K562 (cell line): ENCODE data around the gene PLPPR4.

Experiments
- ATF2 ChIP-seq: sonication (generic); formaldehyde crosslinking; IDR thresholded peaks from 2 replicates; pipeline ENCODE4 v1.8.1; 2022; ENCODE audit warnings: missing genetic modification reagents
- E4F1 ChIP-seq: fragments of 250-450 bp; sonication (Bioruptor Pico); IDR thresholded peaks from 2 replicates; pipeline ENCODE4 v1.5.0; 2021; ENCODE audit warnings: mild to moderate bottlenecking, borderline replicate concordance
- FOXA3 ChIP-seq, 2 experiments: fragments of 450-650 bp in 1 of 2; sonication (generic) in 1 of 2; formaldehyde crosslinking; IDR thresholded peaks in 1 of 2; conservative IDR thresholded peaks in 1 of 2; 2 replicates each; pipeline versions ENCODE4 v1.4.0 to v1.8.0; 2020 to 2022; ENCODE audit warnings: mild to moderate bottlenecking in 2 of 2, missing genetic modification reagents in 1 of 2
- MNT ChIP-seq, 2 experiments: fragments of 450-650 bp; conservative IDR thresholded peaks; 2 replicates each; pipeline ENCODE4 v1.6.1; 2017; ENCODE audit warnings: mild to moderate bottlenecking in 2 of 2, moderate library complexity in 2 of 2
- NFYB ChIP-seq: IDR thresholded peaks from 2 replicates; pipeline ENCODE4 v1.6.1; 2011; ENCODE audit warnings: mild to moderate bottlenecking, moderate library complexity; ENCODE audit not compliant: insufficient read length; ENCODE audit errors: extremely low read depth
- NR2C2 ChIP-seq, 2 experiments: fragments of 200-800 bp in 1 of 2; sonication (Bioruptor generic) in 1 of 2; sonication (generic) in 1 of 2; formaldehyde crosslinking in 1 of 2; IDR thresholded peaks; 2 replicates each; pipeline versions ENCODE4 v1.6.1 to v1.8.0; 2016 to 2022; ENCODE audit warnings: mild to moderate bottlenecking in 1 of 2, missing compliant biosample characterization in 1 of 2, missing genetic modification characterization in 1 of 2, missing genetic modification reagents in 1 of 2
- RCOR1 ChIP-seq, 2 experiments: IDR thresholded peaks; 2 replicates each; pipeline ENCODE4 v1.6.1; 2012; ENCODE audit warnings: low read depth in 2 of 2, low read length in 2 of 2, borderline replicate concordance in 1 of 2, improper control_type of control experiment in 1 of 2
- RFX7 ChIP-seq: fragments of 250-450 bp; sonication (Bioruptor Pico); IDR thresholded peaks from 2 replicates; pipeline ENCODE4 v1.5.1; 2021; ENCODE audit warnings: mild to moderate bottlenecking
- YY1 ChIP-seq, 3 experiments: IDR thresholded peaks; 2 replicates each; pipeline ENCODE4 v1.6.1; 2011; ENCODE audit warnings: low read length in 2 of 3, mild to moderate bottlenecking in 2 of 3, moderate library complexity in 2 of 3, borderline replicate concordance in 1 of 3, control low read depth in 1 of 3, low read depth in 1 of 3; ENCODE audit not compliant: insufficient read depth in 3 of 3, insufficient replicate concordance in 2 of 3, control insufficient read depth in 1 of 3, insufficient read length in 1 of 3; ENCODE audit errors: extremely low read depth in 1 of 3
- TF ChIP-seq, protein P1 (sequence below): sonication (generic); formaldehyde crosslinking; IDR thresholded peaks from 2 replicates; pipeline ENCODE4 v1.8.1; 2022; ENCODE audit warnings: missing genetic modification reagents

DNA sequence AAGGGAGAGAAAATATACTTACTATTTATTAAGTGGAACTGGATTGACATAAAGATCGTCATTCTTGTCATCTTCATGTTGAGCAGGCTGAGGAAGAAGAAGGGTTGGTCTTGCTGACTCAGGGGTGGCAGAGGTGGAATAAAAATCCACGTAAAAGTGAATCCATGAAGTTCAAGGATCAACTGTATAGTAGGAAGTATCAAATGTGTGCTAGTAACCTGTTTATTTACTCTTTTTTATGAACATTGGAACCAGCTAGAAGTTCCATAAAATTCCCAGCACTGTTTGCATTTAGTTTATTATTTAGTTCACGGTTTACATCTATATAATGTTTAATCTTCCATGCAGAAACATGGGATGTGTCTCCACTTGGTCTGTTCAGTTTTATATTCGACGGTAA lies 70.7 kb downstream of the PLPPR4 start:
- no peak for TF ChIP-seq NFYB
- no peak for TF ChIP-seq RCOR1 (IDR thresholded peaks at IDR 0.05; ENCODE audit: borderline replicate concordance in 1 of 2, low read depth in 2 of 2, low read length in 2 of 2)
- no peak for TF ChIP-seq E4F1 (CRISPR knock-in tag)
- no peak for TF ChIP-seq MNT (conservative IDR thresholded peaks at IDR 0.05)
- TF ChIP-seq ATF2 = no peak
- no peak for TF ChIP-seq RFX7 (CRISPR knock-in tag)
- TF ChIP-seq NR2C2 (CRISPR knock-in tag; IDR thresholded peaks at IDR 0.05) = no peak
- TF ChIP-seq NR2C2 (tag; IDR thresholded peaks at IDR 0.05) = no peak
- TF ChIP-seq, protein P1, sequence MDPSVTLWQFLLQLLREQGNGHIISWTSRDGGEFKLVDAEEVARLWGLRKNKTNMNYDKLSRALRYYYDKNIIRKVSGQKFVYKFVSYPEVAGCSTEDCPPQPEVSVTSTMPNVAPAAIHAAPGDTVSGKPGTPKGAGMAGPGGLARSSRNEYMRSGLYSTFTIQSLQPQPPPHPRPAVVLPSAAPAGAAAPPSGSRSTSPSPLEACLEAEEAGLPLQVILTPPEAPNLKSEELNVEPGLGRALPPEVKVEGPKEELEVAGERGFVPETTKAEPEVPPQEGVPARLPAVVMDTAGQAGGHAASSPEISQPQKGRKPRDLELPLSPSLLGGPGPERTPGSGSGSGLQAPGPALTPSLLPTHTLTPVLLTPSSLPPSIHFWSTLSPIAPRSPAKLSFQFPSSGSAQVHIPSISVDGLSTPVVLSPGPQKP (CRISPR knock-in tag) = no peak
- no peak for TF ChIP-seq FOXA3 (CRISPR knock-in tag; conservative IDR thresholded peaks at IDR 0.05 in 1 of 2, IDR thresholded peaks at IDR 0.05 in 1 of 2)
- TF ChIP-seq YY1 (IDR thresholded peaks at IDR 0.05; ENCODE audit: borderline replicate concordance in 1 of 3, control insufficient read depth in 1 of 3, extremely low read depth in 1 of 3, insufficient read depth in 3 of 3, insufficient read length in 1 of 3, insufficient replicate concordance in 2 of 3, low read depth in 1 of 3, low read length in 2 of 3) = no peak
